GM23248 (cell line): ENCODE measurements around the gene SEM1. TPM values are rescaled to one million over a fixed set of nuclear protein-coding genes. Genes with fewer than 3 reads are reported as not detected.

Experiments
- DNase-seq: peaks from one replicate; pipeline ENCODE4 v3.0.0-alpha.2; 2015
- H2AFZ ChIP-seq: fragments of 200-600 bp; sonication (generic); 2 replicates; pipeline ENCODE4 v1.6.1; 2016; ENCODE audit warnings: antibody characterized with exemption
- H3F3A ChIP-seq: fragments of 200-600 bp; sonication (generic); 2 replicates; pipeline ENCODE4 v1.6.1; 2016; ENCODE audit warnings: mild to moderate bottlenecking, antibody characterized with exemption, mixed run types; ENCODE audit not compliant: insufficient read depth
- H3K27ac ChIP-seq: fragments of 200-600 bp; sonication (generic); 2 replicates; pipeline ENCODE4 v1.5.1; 2016; ENCODE audit warnings: mild to moderate bottlenecking
- H3K27me3 ChIP-seq: fragments of 200-600 bp; sonication (generic); replicated peaks from 2 replicates; pipeline ENCODE4 v1.6.1; 2016; ENCODE audit warnings: mild to moderate bottlenecking; ENCODE audit not compliant: insufficient read depth
- H3K36me3 ChIP-seq: fragments of 200-600 bp; sonication (generic); 2 replicates; pipeline ENCODE4 v1.6.1; 2016; ENCODE audit warnings: low read depth, mild to moderate bottlenecking
- H3K4me1 ChIP-seq: fragments of 200-600 bp; sonication (generic); 2 replicates; pipeline ENCODE4 v1.6.1; 2016; ENCODE audit warnings: mild to moderate bottlenecking; ENCODE audit not compliant: insufficient read depth
- H3K4me2 ChIP-seq: fragments of 200-600 bp; sonication (generic); one replicate; pipeline ENCODE4 v1.6.1; 2016; ENCODE audit warnings: mild to moderate bottlenecking; ENCODE audit not compliant: unreplicated experiment
- H3K4me3 ChIP-seq: fragments of 200-600 bp; sonication (generic); 2 replicates; pipeline ENCODE4 v1.5.1; 2016; ENCODE audit warnings: mild to moderate bottlenecking
- H3K79me2 ChIP-seq: fragments of 200-600 bp; sonication (generic); 2 replicates; pipeline ENCODE4 v1.6.1; 2016; ENCODE audit warnings: mild to moderate bottlenecking; ENCODE audit not compliant: insufficient read depth
- H3K9ac ChIP-seq: fragments of 200-600 bp; sonication (generic); 2 replicates; pipeline ENCODE4 v1.6.1; 2016; ENCODE audit warnings: mild to moderate bottlenecking
- H3K9me2 ChIP-seq: fragments of 200-600 bp; sonication (generic); 2 replicates; pipeline ENCODE4 v1.6.1; 2016; ENCODE audit warnings: mixed run types, mild to moderate bottlenecking, moderate library complexity; ENCODE audit not compliant: insufficient read depth
- H3K9me3 ChIP-seq: fragments of 200-600 bp; sonication (generic); one replicate; pipeline ENCODE4 v1.6.1; 2017; ENCODE audit warnings: low read depth
- H4K20me1 ChIP-seq: fragments of 200-600 bp; sonication (generic); 2 replicates; pipeline ENCODE4 v1.6.0; 2016; ENCODE audit not compliant: insufficient read depth
- EZH2 ChIP-seq: fragments of 200-600 bp; sonication (generic); IDR thresholded peaks from 2 replicates; pipeline ENCODE4 v1.6.1; 2018; ENCODE audit warnings: antibody characterized with exemption, mild to moderate bottlenecking; ENCODE audit not compliant: insufficient read depth, poor library complexity, severe bottlenecking
- EZH2phosphoT487 ChIP-seq: fragments of 200-600 bp; sonication (generic); IDR thresholded peaks from 2 replicates; pipeline ENCODE4 v1.6.1; 2018; ENCODE audit warnings: antibody characterized with exemption, moderate library complexity, mild to moderate bottlenecking, low read depth; ENCODE audit not compliant: insufficient read depth
- WGBS, 2 experiments: methylation state at CpG; one replicate each; pipeline ENCODE4 v1.1.6; 2015 to 2017; ENCODE audit warnings: low lambda C conversion rate in 2 of 2, low coverage in 1 of 2; ENCODE audit errors: missing lambda C conversion rate in 2 of 2; 5-methylcytosine and 5-hydroxymethylcytosine counted together
- in situ Hi-C: fragments of 300-500 bp; cut with MboI; formaldehyde crosslinking; loops from 2 replicates; pipeline ENCODE4 v1.15.0; 2020
- polyA plus RNA-seq: library from polyadenylated mRNA; unstranded; fragments of >200 nt; fragmentation: Nextera tagmentation; extraction: Ambion mirVana; gene quantifications from 2 replicates; pipeline ENCODE4 v1.2.1, GENCODE V29; 2016
- total RNA-seq: library from RNA; depleted of rRNA; stranded (reverse); fragments of >200 nt; shearing (Covaris generic); gene quantifications from 2 replicates; pipeline ENCODE4 v1.2.3, GENCODE V29; 2014

SEM1 gene
- total and polyA plus RNA-seq, 2 experiments from 2014 or later = 16.8 to 270 TPM

- Histone ChIP-seq H3K4me1 (no peaks in the 10 kb centered on the region), H3K27me3 (no peaks in the 10 kb centered on the region), H4K20me1 (no peaks in the 10 kb centered on the region), H3K4me2 (no peak overlapping the region), H3F3A (no peaks in the 10 kb centered on the region), H3K9me2 (no peaks in the 10 kb centered on the region), H2AFZ (no peak overlapping the region), H3K36me3 (no peaks in the 10 kb centered on the region), H3K9me3 (no peaks in the 10 kb centered on the region), H3K4me3 (no peak overlapping the region), H3K27ac (no peak overlapping the region), H3K79me2 (no peaks in the 10 kb centered on the region), H3K9ac (no peak overlapping the region)
- TF ChIP-seq EZH2 (no peak), EZH2phosphoT487 (no peak)
- WGBS, 2 experiments = 45 to 48% methylated on average over 2 of the region's 2 CpGs
- DNase-seq = no peak
- in situ Hi-C loops = no loop called here
These were observed 11.2 kb upstream of the SEM1 start for GRCh38 chr7:96720843-96721242.

- Histone ChIP-seq H2AFZ (no peak overlapping the region), H3K79me2 (no peaks in the 10 kb centered on the region), H3K4me3 (no peak overlapping the region), H3K9me3 (no peaks in the 10 kb centered on the region), H3K9me2 (no peaks in the 10 kb centered on the region), H3K4me2 (no peak overlapping the region), H3K27me3 (no peaks in the 10 kb centered on the region), H3K9ac (no peak overlapping the region), H3K27ac (no peak overlapping the region), H4K20me1 (no peaks in the 10 kb centered on the region), H3K4me1 (no peaks in the 10 kb centered on the region), H3F3A (no peaks in the 10 kb centered on the region), H3K36me3 (no peaks in the 10 kb centered on the region)
- WGBS, 2 experiments = 15 to 16% methylated on average over 4 of the region's 4 CpGs
- no peak for DNase-seq
- in situ Hi-C loops = no loop called here
- TF ChIP-seq EZH2 (no peak), EZH2phosphoT487 (no peak)
These were observed 9.5 kb upstream of the SEM1 start for GRCh38 chr7:96719164-96719563.

GRCh38 chr7:96718107-96719003 is 8.7 kb upstream of the SEM1 start:
- Histone ChIP-seq H3K27me3 (no peaks in the 10 kb centered on the region), H3K4me2 (no peak overlapping the region), H3K9me2 (no peaks in the 10 kb centered on the region), H3K4me3 (no peak overlapping the region), H3F3A (no peaks in the 10 kb centered on the region), H3K36me3 (no peaks in the 10 kb centered on the region), H3K9ac (no peak overlapping the region), H2AFZ (no peak overlapping the region), H4K20me1 (no peaks in the 10 kb centered on the region), H3K27ac (no peak overlapping the region), H3K9me3 (no peaks in the 10 kb centered on the region), H3K79me2 (no peaks in the 10 kb centered on the region), H3K4me1 (no peaks in the 10 kb centered on the region)
- 22 to 23% methylated on average over 3 of the region's 3 CpGs for WGBS, 2 experiments
- DNase-seq = no peak
- in situ Hi-C loops = no loop called here
- no peak for TF ChIP-seq EZH2

GRCh38 chr7:96713037-96713436 is 3.4 kb upstream of the SEM1 start:
- no peak overlapping the region for H3K9ac ChIP-seq
- H3F3A ChIP-seq = no peaks in the 10 kb centered on the region
- H3K36me3 ChIP-seq = no peaks in the 10 kb centered on the region
- H3K9me2 ChIP-seq = no peaks in the 10 kb centered on the region
- H2AFZ ChIP-seq = no peak overlapping the region
- in situ Hi-C loops = no loop called here
- H3K9me3 ChIP-seq = no peaks in the 10 kb centered on the region
- no peak for DNase-seq
- H3K79me2 ChIP-seq = peaks cover 16% of the 10 kb centered on the region
- peaks cover 7% of the 10 kb centered on the region for H3K4me1 ChIP-seq
- H3K27me3 ChIP-seq = no peaks in the 10 kb centered on the region
- H3K27ac ChIP-seq = no peak overlapping the region
- 51 to 53% methylated on average over 3 of the region's 3 CpGs for WGBS, 2 experiments
- no peaks in the 10 kb centered on the region; the same call in 1 of the 2 replicates for H4K20me1 ChIP-seq
- H3K4me2 ChIP-seq = no peak overlapping the region
- no peak overlapping the region for H3K4me3 ChIP-seq
- no peak for TF ChIP-seq EZH2
- TF ChIP-seq EZH2phosphoT487 = no peak
